ENCODE measurements around the gene PDE9A. TPM values are rescaled to one million over a fixed set of nuclear protein-coding genes. Genes with fewer than 3 reads are reported as not detected.

The PDE9A gene
- total RNA-seq, 1 donor from 2014 or later: 20.7 TPM

GRCh38 chr21:42731264-42732032 lies 78.0 kb downstream of the PDE9A start:
- no peaks in the 10 kb centered on the region for H3K9me3 Mint-ChIP-seq (ENCODE audit: unreplicated experiment)
- DNase-seq (ENCODE audit: low spot score): no peak
- H3K4me3 Mint-ChIP-seq (ENCODE audit: unreplicated experiment): no peak overlapping the region
- H3K27ac Mint-ChIP-seq (ENCODE audit: unreplicated experiment): no peak overlapping the region
- no peaks in the 10 kb centered on the region for H3K4me1 Mint-ChIP-seq (ENCODE audit: unreplicated experiment)
- peaks cover 37% of the 10 kb centered on the region for H3K36me3 Mint-ChIP-seq (ENCODE audit: low read depth, unreplicated experiment)
- TF ChIP-seq, protein P1, sequence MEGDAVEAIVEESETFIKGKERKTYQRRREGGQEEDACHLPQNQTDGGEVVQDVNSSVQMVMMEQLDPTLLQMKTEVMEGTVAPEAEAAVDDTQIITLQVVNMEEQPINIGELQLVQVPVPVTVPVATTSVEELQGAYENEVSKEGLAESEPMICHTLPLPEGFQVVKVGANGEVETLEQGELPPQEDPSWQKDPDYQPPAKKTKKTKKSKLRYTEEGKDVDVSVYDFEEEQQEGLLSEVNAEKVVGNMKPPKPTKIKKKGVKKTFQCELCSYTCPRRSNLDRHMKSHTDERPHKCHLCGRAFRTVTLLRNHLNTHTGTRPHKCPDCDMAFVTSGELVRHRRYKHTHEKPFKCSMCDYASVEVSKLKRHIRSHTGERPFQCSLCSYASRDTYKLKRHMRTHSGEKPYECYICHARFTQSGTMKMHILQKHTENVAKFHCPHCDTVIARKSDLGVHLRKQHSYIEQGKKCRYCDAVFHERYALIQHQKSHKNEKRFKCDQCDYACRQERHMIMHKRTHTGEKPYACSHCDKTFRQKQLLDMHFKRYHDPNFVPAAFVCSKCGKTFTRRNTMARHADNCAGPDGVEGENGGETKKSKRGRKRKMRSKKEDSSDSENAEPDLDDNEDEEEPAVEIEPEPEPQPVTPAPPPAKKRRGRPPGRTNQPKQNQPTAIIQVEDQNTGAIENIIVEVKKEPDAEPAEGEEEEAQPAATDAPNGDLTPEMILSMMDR (IDR thresholded peaks at IDR 0.05; ENCODE audit: unreplicated experiment): no peak
- H3K27me3 Mint-ChIP-seq (ENCODE audit: unreplicated experiment): peaks cover 10% of the 10 kb centered on the region

DNA sequence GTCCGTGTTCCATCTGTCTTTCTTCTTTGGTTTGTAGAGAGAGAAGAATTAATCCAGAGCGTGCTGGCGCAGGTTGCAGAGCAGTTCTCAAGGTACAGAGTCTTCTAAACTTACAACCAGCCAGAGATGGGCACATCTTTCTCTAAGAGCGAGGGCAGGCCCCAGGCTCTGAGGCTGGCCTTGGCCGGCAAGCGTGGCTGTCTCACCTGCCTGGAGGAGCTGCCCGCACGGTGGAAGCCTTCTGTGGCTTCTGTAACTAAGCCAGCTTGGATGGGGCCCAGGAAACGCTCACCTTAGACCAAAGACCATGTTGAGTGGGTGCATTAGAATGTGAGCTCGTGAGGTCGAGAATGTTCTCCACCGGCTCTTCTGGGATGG lies 78.6 kb downstream of the PDE9A start:
- TF ChIP-seq, protein P1 (IDR thresholded peaks at IDR 0.05; ENCODE audit: unreplicated experiment): no peak
- no peak for DNase-seq (ENCODE audit: low spot score)
- Mint-ChIP-seq H3K9me3 (ENCODE audit: unreplicated experiment) (no peaks in the 10 kb centered on the region), H3K27me3 (ENCODE audit: unreplicated experiment) (peaks cover 10% of the 10 kb centered on the region), H3K4me3 (ENCODE audit: unreplicated experiment) (no peak overlapping the region), H3K4me1 (ENCODE audit: unreplicated experiment) (no peaks in the 10 kb centered on the region), H3K36me3 (ENCODE audit: low read depth, unreplicated experiment) (peaks cover 37% of the 10 kb centered on the region), H3K27ac (ENCODE audit: unreplicated experiment) (no peak overlapping the region)

- Mint-ChIP-seq H3K4me1 (ENCODE audit: unreplicated experiment) (peaks cover 7% of the 10 kb centered on the region), H3K27ac (ENCODE audit: unreplicated experiment) (no peak overlapping the region), H3K9me3 (ENCODE audit: unreplicated experiment) (no peaks in the 10 kb centered on the region), H3K4me3 (ENCODE audit: unreplicated experiment) (no peak overlapping the region), H3K36me3 (ENCODE audit: low read depth, unreplicated experiment) (peaks cover 43% of the 10 kb centered on the region), H3K27me3 (ENCODE audit: unreplicated experiment) (peaks cover 10% of the 10 kb centered on the region)
- TF ChIP-seq, protein P1 (IDR thresholded peaks at IDR 0.05; ENCODE audit: unreplicated experiment): no peak
- DNase-seq (ENCODE audit: low spot score): no peak
Observed at GRCh38 chr21:42733037-42733627, 79.7 kb downstream of the PDE9A start.

DNA sequence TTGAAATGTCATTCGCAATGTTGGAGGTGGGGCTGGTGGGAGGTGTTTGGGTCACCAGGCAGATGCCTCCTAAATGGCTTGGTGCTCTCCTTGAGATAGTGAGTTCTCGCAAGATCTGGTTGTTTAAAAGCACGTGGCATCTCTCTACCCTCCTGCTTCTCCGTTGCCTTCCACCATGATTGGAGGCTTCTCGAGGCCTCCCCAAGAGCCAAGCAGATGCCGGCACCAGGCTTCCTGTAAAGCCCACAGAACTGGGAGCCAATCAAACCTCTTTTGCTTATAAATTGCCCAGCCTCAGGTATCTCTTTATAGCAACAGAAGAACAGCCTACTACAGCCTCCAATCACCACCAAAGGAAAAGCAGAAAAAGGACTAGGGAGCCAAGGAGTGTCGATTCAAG lies 80.5 kb downstream of the PDE9A start:
- Mint-ChIP-seq H3K9me3 (ENCODE audit: unreplicated experiment) (no peaks in the 10 kb centered on the region), H3K27ac (ENCODE audit: unreplicated experiment) (no peak overlapping the region), H3K4me3 (ENCODE audit: unreplicated experiment) (peak overlapping the region; percentile 15), H3K36me3 (ENCODE audit: low read depth, unreplicated experiment) (peaks cover 43% of the 10 kb centered on the region), H3K4me1 (ENCODE audit: unreplicated experiment) (peaks cover 12% of the 10 kb centered on the region), H3K27me3 (ENCODE audit: unreplicated experiment) (peaks cover 10% of the 10 kb centered on the region)
- TF ChIP-seq, protein P1 (IDR thresholded peaks at IDR 0.05; ENCODE audit: unreplicated experiment): no peak
- DNase-seq (ENCODE audit: low spot score): no peak

GRCh38 chr21:42734323-42734971 lies 81.0 kb downstream of the PDE9A start:
- peaks cover 12% of the 10 kb centered on the region for H3K4me1 Mint-ChIP-seq (ENCODE audit: unreplicated experiment)
- no peaks in the 10 kb centered on the region for H3K9me3 Mint-ChIP-seq (ENCODE audit: unreplicated experiment)
- H3K27ac Mint-ChIP-seq (ENCODE audit: unreplicated experiment): no peak overlapping the region
- peaks cover 46% of the 10 kb centered on the region for H3K36me3 Mint-ChIP-seq (ENCODE audit: low read depth, unreplicated experiment)
- TF ChIP-seq, protein P1 (IDR thresholded peaks at IDR 0.05; ENCODE audit: unreplicated experiment): no peak
- no peak for DNase-seq (ENCODE audit: low spot score)
- H3K4me3 Mint-ChIP-seq (ENCODE audit: unreplicated experiment): no peak overlapping the region
- H3K27me3 Mint-ChIP-seq (ENCODE audit: unreplicated experiment): peaks cover 12% of the 10 kb centered on the region

All from endothelial cell (in vitro differentiated cells).